DMS153 treated with DMSO at 0.1 percent for 48 hours (cell line): ENCODE data around the gene KLHL2.
"Not testable (repeated sequence)": the region's sequence is repeated elsewhere in the genome, so short reads cannot be mapped to it uniquely, and the experiment has no call there.

Source experiments
- DNase-seq: peaks from one replicate; lab custom pipeline; 2025; ENCODE audit not compliant: unreplicated experiment; lab: John Stamatoyannopoulos, UW

Gene KLHL2

DNA sequence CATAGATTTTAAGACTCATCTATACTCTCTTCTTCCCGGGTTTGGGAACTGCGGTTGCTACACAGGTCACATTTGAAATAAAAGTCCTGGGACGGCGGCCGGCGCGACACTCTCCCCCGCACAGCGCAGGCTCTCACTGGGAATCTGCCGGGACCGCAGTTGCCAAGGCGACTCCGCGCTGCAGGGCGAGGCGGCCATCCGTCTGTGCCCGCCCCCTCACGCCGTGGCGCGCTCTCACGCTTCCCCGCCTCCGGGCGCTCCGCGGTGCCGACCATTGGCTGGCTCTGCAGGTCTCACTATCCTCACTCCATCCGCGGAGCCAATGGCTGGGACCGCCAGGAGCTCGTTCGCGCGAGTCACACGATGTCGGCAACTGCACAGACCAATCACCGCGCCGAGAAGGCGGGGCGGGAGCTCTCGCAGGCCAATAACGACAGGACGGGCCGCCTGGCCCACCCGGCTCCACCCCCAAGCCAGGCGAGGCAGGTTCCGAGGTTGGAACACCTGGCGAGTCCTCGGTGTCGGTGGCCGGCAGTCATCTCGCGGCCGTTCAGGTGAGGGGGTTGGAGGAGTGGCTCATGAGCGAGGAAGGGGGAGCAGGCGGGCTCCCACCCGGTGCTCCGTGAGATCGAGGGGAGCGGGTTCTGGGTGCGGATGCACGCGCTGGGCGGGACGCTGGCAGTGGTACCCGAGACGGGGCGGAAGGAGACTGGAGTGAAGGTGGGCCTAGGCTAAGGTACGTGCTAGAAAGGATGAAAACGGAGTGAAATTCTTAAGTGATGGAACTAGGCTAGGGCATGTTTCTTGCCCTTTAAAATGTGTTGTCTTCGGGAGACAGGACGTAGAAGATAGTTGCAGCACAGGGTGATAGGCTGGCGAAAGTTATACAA lies 120.1 kb downstream of the KLHL2 start, which contains the start of gene MSMO1:
Gene MSMO1 (plus strand): TSS at position 459 of the 890 bp plus-strand sequence. CDS start 5,702 bp downstream, outside the sequence.
- peak; percentile 95 for DNase-seq

DNA sequence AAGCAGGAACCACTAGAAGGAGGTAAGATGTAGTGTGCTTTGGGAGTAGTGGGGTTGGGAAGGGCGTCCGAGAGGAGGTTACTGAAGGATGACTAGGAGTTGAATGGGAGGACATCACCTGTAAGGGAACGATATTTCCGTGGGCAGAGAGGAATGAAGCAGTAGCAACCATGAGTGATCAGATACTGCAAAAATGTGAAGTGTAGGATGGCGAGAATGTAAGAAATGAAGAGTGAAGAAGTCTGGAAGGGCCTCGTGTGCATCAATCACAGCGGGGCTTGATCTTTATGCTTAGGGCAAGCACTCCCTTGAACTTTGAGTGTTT lies 120.7 kb downstream of the KLHL2 start:
- DNase-seq = no peak

DNA sequence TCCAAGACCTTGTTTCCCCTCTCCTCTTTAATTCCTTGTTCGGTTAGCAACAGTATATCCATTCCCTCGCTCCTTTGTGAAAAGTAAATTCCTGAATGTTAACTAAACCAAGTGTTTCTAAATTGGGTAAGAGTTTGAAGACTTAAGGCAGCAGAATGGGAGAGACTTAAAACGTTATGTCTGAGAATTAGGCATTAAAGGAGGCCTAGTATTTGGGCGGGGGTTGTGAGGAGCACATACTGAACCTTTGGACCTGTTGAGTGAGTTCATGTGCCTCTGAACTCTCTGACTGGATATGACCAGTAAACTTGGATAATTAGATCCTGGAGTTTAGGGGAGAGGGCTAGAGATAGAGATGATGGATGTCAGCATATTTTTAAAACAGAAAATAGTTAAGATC lies 121.3 kb downstream of the KLHL2 start:
- no peak for DNase-seq

DNA sequence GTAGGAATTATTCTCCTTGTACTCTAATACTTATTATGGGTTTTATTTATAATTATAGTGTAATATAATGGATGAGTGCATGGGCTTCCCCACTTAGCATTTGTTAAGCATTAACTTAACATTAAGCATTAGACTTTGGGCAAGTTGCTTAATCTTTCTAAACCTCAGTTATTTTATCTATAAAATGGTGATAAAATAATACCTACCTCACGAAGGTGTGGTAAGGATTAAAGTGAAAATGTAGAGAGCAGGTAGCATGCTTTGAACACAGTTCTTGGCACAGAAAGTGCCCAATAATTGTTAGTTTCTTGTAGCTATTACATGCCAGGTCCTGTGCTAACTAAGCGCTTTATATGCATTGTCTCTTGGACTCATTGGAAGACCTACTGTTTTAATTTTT lies 122.7 kb downstream of the KLHL2 start:
- DNase-seq = no peak

DNA sequence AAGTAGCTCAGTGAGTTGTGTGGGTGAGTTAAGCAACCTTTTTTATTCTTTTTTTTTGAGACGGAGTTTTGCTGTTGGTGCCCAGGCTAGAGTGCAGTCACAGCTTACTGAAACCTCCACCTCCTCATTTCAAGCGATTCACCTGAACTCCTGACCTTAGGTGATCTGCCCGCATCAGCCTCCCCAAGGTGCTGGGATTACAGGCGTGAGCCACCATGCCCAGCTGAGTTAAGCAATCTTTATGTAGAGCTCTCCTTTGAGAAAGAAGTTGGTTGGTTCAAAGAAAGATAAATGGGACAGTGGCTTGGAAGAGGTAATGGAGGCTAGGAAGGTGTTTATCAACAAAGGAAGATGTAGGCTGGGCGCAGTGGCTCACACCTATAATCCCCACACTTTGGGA lies 123.3 kb downstream of the KLHL2 start:
- DNase-seq = no peak

DNA sequence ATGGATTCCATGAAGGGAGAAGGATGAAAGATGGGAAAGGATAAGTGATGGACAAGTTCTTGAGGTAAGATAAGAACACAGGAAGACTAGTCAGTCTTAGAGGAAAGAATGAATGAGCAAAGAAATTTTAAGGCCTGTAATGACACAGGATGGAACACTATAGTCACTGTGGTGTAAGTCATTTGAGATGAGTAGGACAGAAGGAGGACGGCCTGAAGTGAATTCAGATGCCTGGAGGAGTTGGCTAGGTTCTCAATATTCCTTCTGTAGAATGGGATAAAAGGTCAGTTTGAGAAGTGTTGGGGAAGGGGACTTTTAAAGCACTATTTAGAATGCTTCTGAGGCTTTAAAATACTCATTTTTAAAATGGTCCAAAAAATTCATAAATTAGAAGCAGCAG lies 124.0 kb downstream of the KLHL2 start:
- DNase-seq = no peak

DNA sequence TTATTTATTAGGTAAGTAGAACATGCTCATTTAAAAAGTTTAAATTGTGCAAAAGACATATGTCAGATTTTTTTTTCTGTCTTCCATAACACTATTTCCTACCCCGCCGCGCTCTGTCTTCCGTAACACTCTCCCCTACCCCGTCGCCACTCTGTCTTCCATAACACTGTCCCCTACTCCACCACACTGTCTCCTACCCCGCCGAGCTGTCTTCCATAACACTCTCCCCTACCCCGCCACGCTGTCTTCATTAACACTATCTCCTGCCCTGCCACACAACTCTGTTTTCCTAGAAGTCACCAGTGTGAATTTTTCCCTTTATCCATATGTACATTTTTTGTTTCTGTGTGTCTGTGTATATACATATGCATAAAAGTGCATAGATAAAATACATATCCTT lies 124.5 kb downstream of the KLHL2 start:
- DNase-seq = no peak

DNA sequence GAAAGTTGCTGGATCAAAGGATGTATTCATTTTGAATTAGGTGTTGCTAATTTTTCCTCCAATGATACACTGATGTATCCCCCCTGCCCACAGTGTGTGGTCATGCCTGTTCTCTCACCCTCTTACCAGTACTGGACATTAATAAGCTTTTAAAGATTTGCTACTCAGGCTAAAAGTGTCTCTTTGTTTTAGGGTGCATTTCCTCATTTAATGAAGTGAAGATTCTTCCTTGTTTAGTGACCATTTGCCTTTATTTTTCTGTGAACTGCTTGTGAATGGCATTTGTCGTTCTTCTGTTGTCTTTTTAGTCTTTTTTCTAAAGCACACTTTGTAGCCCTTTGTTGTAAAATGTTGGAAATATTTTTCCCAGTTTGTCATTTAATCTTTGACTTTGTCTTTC lies 125.1 kb downstream of the KLHL2 start:
- DNase-seq = no peak

DNA sequence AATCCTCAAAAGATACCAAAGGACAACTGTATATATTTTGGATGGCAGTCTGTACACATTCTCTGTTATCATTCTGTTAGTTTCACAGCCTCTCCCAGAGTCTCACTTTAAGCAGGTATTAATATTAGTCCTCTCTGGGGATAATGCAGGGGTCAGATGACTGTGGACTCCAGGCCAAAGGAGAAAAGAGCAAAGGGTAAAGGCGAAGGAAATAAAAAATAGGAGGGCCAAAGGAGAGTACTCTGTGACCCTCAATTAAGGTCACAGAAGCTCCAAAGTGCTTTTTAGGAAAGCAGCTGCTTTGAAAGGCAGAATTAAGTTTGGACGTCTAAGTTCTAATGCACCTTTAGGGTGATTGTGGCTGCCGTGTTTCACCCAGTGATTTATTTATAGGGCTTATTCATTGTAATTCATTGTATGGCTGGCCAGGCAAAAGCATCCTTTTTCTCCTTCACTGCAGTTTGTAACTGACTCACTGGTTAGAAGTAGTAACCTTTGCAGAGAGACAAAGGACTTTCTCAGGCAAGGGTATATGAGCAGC lies 127.9 kb downstream of the KLHL2 start:
- no peak for DNase-seq

DNA sequence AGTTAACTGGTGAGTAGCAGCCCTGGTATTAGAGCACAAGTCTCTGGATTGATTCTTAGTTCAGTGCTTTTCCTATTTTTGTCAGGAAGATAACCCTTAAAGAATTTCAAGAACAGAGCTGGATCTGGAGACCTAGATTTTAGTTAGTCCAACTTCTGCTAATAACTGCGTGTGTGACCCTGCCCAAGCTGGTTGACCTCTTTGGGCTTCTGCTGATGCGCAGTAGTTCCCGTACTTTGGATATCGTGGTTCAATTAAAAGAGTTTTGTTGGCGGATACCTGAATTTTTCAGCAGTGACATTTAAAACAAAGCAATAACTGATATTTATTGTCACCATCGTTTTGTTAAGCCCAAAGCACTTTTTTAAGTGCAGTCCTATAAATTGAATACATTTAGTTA lies 129.4 kb downstream of the KLHL2 start:
- DNase-seq = no peak

DNA sequence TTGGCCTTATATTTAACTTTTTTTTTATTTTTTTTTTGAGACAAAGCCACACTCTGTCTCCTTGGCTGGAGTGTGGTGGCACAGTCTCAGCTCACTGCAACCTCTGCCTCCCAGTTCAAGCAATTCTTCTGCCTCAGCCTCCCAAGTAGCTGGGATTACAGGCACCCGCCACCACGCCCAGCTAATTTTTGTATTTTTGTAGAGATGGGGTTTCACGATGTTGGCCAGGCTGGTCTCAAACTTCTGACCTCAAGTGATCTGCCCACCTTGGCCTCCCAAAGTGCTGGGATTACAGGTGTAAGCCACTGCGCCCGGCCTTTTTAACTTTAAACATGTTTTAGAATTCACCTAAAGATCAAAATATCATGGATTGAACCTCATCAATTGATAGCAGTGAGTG lies 135.0 kb downstream of the KLHL2 start:
- DNase-seq = not testable (repeated sequence)

DNA sequence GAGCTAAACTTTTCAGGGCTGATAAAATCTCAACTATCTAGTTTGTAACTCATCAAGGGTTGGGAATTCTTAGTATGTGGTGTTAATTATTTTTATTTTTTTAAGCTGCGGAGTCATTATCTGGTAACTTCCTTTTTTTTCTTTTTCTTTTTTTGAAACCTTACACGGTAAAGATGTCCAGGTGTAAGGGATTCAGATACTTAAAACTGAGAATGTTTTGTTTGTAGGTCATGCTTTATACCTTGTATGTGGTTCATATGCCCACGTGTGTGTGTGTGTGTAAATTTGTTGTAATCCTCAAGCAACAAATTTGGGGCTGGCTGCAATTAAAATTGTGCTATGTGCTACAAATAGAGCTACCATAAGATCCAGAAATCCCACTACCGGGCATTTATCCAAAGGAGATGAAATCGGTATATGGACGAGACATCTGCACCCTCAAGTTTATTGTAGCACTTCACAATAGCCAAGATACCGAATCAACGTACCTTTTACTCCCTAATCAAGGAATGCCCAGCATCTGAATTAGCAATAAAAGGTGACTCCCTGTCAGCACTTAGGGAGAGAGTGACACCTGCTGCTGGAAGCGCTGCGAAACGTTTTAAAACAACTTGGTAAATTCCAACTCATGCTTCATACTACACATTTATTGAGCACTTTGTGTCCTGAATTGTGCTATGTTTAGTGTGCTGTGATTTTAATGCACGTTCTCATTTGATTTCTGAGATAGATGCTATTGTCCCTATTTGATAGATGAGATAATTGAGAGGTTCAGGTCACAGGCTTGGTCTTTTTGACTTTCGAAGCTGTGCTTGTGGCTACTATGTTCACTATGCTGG lies 136.2 kb downstream of the KLHL2 start:
- DNase-seq = peak; percentile 31

DNA sequence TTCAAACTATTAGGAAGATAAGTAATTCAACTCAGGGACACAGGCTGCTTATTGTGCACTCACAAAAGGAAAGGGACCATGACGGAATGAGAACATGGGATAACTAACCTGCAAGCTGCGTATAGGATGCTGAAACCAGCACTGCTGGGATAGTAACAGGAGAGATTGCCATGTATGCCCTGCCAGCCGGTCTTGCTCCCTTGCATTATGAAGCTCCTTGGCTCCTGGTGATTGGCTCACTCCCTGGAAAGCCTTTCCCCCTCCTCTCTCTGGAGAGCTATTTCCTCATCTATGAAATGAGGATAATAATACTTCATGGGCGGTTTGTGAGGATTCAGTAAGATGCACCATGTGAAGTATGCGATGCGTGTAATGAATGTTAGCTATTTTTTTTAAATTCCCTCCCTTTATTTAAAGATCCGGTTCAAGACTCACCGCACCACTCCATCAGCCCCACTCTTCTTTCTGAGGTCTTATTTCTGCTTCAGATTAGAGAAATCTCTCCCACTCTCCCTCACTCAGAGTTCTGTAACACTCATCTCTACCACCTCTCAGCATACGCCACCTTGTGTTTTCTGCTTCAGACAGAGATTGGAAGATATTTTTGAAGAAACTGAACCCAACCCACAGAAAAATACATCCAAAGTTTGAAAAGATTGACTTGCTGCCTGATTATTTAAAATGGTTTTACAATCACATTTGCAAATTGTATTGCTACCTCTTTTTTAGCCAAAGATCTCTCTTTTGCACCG lies 138.5 kb downstream of the KLHL2 start:
- DNase-seq = no peak

DNA sequence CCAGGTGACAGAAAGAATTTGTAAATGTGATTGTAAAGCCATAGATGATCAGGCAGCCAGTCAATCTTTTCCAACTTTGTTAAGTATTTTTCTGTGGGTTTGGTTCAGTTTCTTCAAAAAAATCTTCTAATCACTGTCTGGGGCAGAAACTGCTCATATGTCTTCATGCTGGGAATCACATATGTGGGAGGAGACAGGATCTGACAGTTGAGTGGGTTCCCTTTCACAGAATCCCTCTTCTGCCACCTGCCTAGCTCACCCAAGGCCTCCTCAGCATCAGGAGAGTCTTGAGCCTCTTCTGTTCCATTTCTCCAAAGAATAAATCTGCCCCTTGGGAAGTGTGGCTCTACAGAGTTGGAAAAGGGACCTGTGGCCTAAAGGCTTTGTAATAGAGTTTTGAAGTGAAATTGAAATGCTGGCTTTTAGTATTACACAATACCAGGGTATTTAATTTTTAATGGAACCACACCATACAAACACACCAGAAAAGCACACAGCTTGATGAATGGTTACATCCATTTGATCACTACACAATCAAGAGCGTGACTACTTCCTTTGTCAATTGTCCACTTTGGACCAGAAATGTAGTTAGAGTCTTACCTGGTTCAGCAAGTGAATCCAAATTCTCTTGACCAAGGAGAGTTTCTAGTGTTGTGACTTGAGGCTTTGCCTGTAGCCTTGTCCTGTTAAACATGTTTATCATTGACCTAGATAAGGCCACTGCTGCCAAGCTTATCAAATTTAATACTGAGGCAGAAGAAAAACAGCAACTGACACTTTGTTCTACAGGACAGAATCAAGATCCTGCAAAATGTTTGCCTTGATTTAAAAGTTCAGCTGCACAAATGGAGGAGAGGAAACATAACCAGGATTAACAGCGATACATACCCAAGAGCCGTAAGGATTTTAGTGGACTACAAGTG lies 140.5 kb downstream of the KLHL2 start:
- no peak for DNase-seq

DNA sequence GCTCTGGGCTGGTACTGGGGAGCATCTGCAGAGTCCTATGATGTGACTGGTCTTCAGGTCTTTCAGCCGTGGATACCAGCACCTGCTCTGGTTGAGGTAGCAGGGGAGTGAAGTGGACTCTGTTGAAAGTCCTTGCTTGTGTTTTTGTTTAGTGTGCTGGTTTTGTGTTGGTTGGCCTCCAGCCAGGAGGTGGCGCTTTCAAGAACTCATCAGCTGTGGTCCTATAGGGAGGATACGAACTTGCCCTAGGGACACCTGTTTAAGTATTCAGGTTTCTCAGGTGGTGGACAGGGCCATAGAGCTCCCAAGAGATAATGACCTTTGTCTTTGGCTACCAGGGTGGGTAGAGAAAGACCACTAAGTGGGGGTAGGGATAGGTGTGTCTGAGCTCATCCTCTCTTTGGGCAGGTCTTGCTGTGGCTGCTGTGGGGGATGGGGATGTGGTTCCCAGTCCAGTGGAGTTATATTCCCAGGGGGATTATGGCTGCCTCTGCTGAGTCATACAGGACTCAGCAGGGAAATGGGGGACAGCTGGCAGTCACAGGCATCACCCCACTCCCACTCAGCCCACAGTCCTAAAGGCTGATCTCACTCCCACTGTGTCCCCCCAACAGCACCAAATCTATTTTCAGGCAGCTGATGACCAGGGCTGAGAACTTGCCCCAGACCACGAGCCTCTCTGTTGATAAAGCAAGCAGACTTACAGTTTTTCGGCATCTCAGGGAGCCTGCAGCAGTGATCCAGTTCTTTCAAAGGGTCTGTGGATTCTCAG lies 144.2 kb downstream of the KLHL2 start:
- DNase-seq = no peak

DNA sequence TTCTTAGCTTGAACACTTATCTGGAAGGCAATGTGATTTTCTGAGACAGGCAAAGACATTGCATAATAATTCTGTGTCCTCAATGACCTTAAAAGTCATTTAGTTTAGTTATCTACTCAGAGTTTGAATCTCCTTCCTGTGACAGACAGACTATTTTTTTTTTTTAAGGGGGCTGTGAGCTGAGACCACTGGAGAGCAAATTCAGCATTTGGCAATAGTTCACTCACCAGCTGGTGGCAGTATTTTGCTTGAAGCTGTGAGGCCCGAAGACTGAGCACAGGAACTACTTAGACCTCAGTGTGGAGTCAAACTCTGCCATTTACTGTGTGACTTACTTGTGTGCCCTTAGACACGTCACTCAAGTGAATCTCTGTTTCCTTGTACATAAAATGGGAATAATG lies 148.5 kb downstream of the KLHL2 start:
- DNase-seq = no peak

DNA sequence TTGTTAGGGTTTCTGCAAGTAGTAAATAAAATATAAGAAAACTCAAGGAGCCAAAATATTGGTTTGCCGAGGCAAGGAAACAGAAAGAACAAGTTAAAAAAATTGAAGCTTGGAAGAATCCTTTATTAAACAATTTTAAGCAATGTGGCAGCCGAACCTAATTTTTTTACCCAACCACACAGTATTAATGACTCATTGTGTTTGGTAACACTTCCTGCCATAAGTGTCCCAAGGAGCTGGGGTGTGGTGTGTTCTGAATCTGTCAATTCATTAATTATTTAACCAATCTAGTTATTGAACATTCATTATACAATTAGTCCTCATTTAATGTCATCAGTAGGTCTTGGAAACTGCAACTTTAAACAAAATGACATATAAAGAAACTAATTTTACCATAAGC lies 152.1 kb downstream of the KLHL2 start:
- DNase-seq = no peak

DNA sequence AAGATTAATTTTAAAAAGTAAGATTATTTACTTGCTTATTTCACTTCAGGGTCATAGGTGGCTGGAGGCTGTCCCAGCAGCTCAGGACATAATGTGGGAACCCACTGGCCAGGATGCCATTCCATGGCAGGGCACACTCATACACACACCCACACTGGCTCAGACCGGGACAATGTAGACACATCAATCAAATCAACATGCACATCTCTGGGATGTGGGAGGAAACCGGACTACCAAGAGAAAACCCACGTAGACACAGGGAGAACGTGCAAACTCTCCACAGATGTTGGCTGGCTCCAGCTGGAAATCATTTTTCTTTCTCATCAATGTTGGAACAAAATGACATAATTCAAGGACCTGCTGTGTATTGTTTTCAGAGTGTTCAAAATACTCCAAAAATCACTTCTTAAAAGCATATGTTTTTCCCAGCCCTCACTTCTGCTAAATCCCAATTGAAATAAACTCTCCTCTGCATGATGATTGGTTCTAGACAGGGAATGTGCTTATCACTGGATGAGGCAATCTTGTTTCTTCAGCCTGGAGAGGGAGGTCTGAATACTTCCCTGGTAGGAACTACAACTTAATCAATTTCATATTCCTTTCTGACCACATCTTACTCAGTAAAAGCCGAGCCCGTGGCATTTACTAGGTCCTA lies 152.8 kb downstream of the KLHL2 start:
- no peak for DNase-seq
